IPS DF 4.7 (cell line): ENCODE data around the gene FAF1.
"Not testable (repeated sequence)": the region's sequence is repeated elsewhere in the genome, so short reads cannot be mapped to it uniquely, and the experiment has no call there.

ENCODE experiments used
- DNase-seq: peaks from one replicate; pipeline ENCODE4 v3.0.0-alpha.2; 2013; ENCODE audit warnings: low spot score; ENCODE audit errors: extremely low read depth

FAF1 gene

DNA sequence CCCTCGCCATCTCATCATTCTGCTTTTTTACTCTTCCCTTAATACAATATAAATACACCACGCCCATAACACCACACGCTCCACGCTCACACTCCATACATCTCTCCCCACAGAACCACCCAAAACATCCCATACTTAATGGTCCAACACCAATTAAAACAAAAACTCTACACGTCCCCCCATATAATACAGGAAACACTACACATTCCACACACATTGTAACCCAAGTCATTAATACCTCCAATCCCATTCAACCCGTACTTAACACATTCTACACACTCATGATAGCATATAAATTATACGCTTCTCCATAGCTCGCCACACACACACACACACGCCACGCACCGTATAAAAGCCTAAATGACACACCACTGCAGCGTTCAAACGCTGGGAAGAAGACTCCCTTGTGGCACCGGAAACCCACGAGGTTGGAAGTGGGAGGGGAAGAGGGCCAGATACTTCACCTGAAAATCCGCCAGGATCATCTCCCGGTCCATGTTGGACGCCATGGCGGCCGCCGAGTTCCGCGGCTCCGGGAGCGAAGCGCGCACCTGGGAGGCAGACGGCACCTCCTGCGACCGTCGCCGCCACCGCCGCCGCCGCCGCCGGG lies 659 bp downstream of the FAF1 start:
- no peak for DNase-seq

DNA sequence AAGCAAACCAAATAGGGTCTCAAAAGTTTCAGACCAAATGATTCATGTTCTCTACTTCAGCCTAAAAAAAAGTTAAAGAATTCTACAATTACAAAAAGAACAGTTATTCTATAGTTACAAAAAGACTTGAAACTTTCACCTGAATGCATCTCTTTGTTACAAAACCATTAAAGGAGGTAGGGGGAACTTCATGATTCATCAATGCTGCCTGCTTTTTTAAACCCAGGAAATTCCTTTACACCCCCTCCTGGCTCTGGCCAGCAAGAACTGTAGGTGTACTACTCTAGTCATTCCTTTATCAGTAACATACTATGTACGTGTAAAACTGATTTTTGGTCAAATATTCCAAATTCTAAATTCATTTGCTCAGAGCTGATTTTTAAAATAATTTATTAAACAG lies 5.0 kb downstream of the FAF1 start:
- no peak for DNase-seq

DNA sequence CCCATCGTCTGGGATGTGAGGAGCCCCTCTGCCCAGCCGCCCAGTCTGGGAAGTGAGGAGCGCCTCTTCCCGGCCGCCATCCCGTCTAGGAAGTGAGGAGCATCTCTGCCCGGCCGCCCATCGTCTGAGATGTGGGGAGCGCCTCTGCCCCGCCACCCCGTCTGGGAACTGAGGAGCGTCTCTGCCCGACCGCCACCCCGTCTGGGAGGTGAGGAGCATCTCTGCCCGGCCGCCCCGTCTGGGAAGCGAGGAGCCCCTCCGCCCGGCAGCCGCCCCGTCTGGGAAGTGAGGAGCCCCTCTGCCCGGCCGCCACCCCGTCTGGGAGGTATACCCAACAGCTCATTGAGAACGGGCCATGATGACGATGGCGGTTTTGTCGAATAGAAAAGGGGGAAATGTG lies 7.5 kb downstream of the FAF1 start:
- DNase-seq: not testable (repeated sequence)

GRCh38 chr1:50950396-50950795 lies 9.7 kb downstream of the FAF1 start:
- DNase-seq: no peak

GRCh38 chr1:50949286-50949982 lies 10.6 kb downstream of the FAF1 start:
- no peak for DNase-seq

GRCh38 chr1:50942334-50942733 lies 17.7 kb downstream of the FAF1 start:
- DNase-seq: no peak

DNA sequence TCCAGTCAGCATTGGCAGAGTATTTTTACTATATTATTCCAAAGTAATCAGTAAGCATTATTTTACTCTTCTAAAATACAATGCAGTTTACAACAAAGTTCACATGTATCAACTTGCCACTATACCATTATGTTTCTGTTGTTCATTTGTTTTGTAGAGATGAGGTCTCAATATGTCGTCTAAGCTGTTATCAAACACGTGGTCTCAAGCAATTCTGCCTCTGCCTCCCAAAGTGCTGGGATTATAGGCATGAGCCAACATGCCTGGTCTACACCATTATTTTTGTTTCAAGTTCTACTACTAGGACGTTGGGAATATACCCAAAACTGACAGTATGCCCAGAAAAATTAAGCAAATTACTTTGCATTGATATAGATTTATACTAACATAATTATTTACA lies 19.8 kb downstream of the FAF1 start:
- no peak for DNase-seq

DNA sequence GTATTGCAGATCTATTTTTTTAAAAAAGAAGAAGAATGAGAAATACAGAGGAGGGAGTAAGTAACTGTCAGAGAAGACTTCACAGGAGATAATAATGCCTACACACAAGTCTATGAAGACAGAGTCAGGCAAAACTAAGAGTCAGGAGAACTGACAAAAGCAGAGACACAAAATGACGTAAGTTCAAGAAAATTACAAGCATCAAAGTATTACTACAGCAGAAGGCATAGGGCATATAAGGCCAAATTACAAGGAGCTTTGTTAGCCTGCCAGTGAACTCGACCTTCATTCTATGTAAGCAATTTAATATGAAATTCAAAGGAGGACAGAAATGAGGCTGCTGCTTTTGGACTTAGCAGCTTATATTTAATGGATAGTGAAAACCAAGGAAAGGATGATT lies 23.7 kb downstream of the FAF1 start:
- no peak for DNase-seq

GRCh38 chr1:50935276-50935675 lies 24.8 kb downstream of the FAF1 start:
- DNase-seq: not testable (repeated sequence)

DNA sequence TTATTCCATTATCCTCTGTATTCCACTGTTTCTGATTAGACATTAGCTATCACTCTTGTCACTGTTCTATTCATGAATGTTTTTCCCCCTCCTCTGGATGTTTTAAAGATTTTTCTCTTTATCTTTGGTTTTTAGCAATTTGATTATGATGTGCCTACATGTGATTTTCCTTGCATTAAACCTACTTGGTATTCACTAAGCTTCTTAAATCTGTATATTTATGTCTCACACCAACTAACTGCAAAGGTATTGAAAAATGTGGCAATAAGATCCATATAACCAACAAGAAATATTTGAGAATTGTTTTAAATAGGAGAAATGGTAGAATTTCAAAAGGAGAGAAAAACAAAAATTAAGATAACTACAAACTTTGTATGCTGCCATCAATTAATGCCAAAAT lies 25.2 kb downstream of the FAF1 start:
- DNase-seq: no peak

- not testable (repeated sequence) for DNase-seq
Measured at GRCh38 chr1:50933770-50934169, 26.3 kb downstream of the FAF1 start.

DNA sequence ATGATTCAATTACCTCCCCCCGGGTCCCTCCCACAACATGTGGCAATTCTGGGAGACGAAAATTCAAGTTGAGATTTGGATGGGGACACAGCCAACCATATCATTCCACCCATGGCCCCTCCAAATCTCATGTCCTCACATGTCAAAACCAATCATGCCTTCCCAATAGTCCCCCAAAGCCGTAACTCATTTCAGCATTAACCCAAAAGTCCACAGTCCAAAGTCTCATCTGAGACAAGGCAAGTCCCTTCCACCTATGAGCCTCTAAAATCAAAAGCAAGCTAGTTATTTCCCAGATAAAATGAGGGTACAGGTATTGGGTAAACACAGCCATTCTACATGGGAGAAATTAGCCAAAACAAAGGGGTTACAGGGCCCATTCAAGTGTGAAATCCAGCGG lies 28.0 kb downstream of the FAF1 start:
- DNase-seq: not testable (repeated sequence)

- no peak for DNase-seq
Measured at GRCh38 chr1:50930965-50931737, 28.9 kb downstream of the FAF1 start.

DNA sequence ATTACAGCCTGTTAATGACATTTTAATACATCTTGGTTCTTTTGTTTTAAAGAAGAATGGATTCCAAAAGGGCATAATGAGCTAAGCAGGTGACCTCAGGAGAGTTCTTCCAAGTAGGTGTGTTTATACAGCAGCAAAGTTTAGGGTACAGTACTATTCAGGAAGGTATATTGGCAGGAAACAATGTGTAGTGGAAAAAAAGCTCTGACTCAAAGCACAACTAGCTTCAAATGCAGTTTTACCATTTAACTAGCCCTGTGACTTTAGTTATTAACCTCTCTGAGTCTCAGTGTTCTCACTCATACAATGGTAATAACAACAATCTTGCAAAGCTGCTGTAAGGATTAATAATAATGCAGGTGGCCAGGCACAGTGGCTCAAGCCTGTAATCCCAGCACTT lies 29.9 kb downstream of the FAF1 start:
- no peak for DNase-seq

GRCh38 chr1:50929376-50929958 lies 30.6 kb downstream of the FAF1 start:
- no peak for DNase-seq

- DNase-seq: no peak
Measured at GRCh38 chr1:50923564-50923963, 36.5 kb downstream of the FAF1 start.

DNA sequence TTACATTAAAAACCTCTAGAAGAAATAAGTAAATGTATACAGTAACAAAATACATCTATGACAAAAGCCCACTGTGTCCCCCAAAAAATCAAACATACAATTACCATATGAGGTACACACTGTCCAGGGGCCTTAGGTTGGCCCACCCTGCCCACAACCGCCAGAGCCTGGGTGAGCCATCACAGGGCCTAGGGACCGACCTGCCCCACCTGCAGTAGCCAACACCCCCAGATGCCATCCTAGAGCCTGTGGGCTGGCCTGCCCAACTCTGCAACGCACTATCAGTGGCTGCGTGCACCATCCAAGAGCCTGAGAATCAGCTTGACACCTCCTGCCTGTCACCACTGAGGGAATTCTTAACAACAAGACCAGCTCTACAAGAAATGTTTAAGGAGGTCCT lies 39.0 kb downstream of the FAF1 start:
- DNase-seq: no peak

- DNase-seq: no peak
Measured at GRCh38 chr1:50920409-50920808, 39.7 kb downstream of the FAF1 start.

DNA sequence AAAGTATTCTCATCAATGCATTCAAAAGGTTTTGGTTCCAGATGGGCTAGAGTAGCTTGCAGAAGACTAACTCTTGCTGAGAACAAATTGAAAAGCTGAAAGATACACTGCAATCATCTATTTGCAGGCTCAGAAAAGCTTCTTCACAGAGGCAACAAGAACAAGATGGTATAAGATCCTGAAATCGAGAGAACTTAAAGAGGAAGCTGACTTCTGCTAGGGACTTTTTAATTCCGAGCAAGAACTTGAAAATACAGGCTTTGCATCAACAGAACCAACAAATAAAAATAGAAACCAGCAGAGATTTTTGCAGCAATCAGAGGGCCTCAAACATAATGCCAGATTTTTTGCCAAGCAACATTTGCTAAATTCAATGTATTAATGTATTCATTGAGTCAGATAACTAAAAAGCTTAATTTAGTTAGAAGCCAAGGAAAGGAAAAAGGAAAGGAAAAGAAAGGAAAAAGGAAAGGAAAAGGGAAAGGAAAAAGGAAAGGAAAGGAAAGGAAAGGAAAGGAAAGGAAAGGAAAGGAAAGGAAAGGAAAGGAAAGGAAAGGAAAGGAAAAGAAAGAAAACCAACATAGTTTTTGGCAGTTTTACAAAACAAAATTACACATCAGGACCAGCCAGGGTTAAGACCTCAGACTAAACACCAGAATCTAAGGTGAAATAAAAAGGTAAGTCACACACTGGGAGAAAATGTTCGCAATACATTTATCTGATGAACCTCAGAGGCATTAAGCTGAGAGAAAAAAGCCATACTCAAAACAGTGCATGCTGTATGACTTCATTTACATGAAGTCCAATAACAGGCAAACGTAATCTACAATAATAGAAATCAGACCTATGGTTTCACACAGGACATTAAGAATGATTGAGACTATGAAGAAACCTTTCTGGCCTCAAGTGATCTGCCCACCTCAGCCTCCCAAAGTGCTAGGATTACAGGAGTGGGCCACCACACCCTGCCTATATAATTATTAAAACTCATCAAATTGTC lies 42.6 kb downstream of the FAF1 start:
- no peak for DNase-seq

- DNase-seq: no peak
Measured at GRCh38 chr1:50915621-50916020, 44.4 kb downstream of the FAF1 start.

- DNase-seq: no peak
Measured at GRCh38 chr1:50913954-50914353, 46.1 kb downstream of the FAF1 start.
